Endodermal cell (in vitro differentiated cells): ENCODE measurements around the gene SUPT4H1. TPM values are rescaled to one million over a fixed set of nuclear protein-coding genes. Genes with fewer than 3 reads are reported as not detected.
A peak's percentile ranks its signal among the peaks of the same experiment; 100 is the strongest.

Experiments
- DNase-seq: peaks from one replicate; pipeline ENCODE4 v3.0.0-alpha.2; 2017
- H3K27ac ChIP-seq: 2 replicates; pipeline ENCODE4 v1.5.1; 2013; ENCODE audit warnings: mild to moderate bottlenecking, low read depth, low read length, moderate library complexity
- H3K27me3 ChIP-seq: 2 replicates; pipeline ENCODE4 v1.6.1; 2013; ENCODE audit warnings: mild to moderate bottlenecking, low read length, moderate library complexity; ENCODE audit not compliant: insufficient read depth, control insufficient read depth, poor library complexity, severe bottlenecking
- H3K36me3 ChIP-seq: 2 replicates; pipeline ENCODE4 v1.7.0; 2013; ENCODE audit warnings: mild to moderate bottlenecking, low read length, moderate library complexity; ENCODE audit not compliant: control insufficient read depth, insufficient read depth
- H3K4me1 ChIP-seq: one replicate; pipeline ENCODE4 v1.7.0; 2013; ENCODE audit warnings: low read length; ENCODE audit not compliant: control insufficient read depth, insufficient read depth
- H3K4me3 ChIP-seq: 2 replicates; pipeline ENCODE4 v1.5.1; 2013; ENCODE audit warnings: mild to moderate bottlenecking, low read length, moderate library complexity
- H3K9ac ChIP-seq: 2 replicates; pipeline ENCODE4 v1.6.1; 2013; ENCODE audit warnings: mild to moderate bottlenecking, low read length, moderate library complexity; ENCODE audit not compliant: poor library complexity, severe bottlenecking; ENCODE audit errors: extremely low read depth
- H3K9me3 ChIP-seq: 2 replicates; pipeline ENCODE4 v1.6.1; 2013; ENCODE audit warnings: mild to moderate bottlenecking, low read length, moderate library complexity; ENCODE audit not compliant: control insufficient read depth
- H3K27ac Mint-ChIP-seq: 2 replicates; pipeline ENCODE4 v1.8.0; 2020; ENCODE audit warnings: mixed read lengths
- H3K27me3 Mint-ChIP-seq: 2 replicates; pipeline ENCODE4 v1.8.0; 2021; ENCODE audit warnings: mild to moderate bottlenecking, mixed read lengths; ENCODE audit not compliant: insufficient read depth
- H3K36me3 Mint-ChIP-seq: 2 replicates; pipeline ENCODE4 v1.8.0; 2020; ENCODE audit warnings: low read depth, mixed read lengths
- H3K4me1 Mint-ChIP-seq: 2 replicates; pipeline ENCODE4 v1.8.0; 2020; ENCODE audit warnings: mixed read lengths
- H3K4me3 Mint-ChIP-seq: 2 replicates; pipeline ENCODE4 v1.8.0; 2020; ENCODE audit warnings: mild to moderate bottlenecking, moderate library complexity, mixed read lengths
- H3K9me3 Mint-ChIP-seq: 2 replicates; pipeline ENCODE4 v1.8.0; 2020; ENCODE audit warnings: mild to moderate bottlenecking, mixed read lengths
- CTCF ChIP-seq: fragments of 200-600 bp; sonication (generic); conservative IDR thresholded peaks from 2 replicates; pipeline ENCODE4 v1.5.0; 2021; ENCODE audit warnings: antibody characterized with exemption, mild to moderate bottlenecking
- whole genome bisulfite sequencing, 2 experiments: methylation state at CpG; one replicate each; pipeline versions ENCODE4 v1.1.5 to v1.1.7; 2013; ENCODE audit warnings: missing lambda C conversion rate in 2 of 2, mixed read lengths in 1 of 2; ENCODE audit not compliant: insufficient coverage in 1 of 2, insufficient read length in 1 of 2; 5-methylcytosine and 5-hydroxymethylcytosine counted together
- total RNA-seq, 2 donors: library from RNA; stranded (reverse); fragmentation: NEBNext Ultra II Directional in 1 of 2; extraction: Animal tissue kit (Norgen Biotek cat#: 25700) in 1 of 2; gene quantifications; 2 replicates in 1 of 2; 3 replicates in 1 of 2; pipeline ENCODE4 v1.2.1, GENCODE V29; 2021

Gene SUPT4H1
- total RNA-seq, 2 donors from 2014 or later = 97.2 to 98.8 TPM

DNA sequence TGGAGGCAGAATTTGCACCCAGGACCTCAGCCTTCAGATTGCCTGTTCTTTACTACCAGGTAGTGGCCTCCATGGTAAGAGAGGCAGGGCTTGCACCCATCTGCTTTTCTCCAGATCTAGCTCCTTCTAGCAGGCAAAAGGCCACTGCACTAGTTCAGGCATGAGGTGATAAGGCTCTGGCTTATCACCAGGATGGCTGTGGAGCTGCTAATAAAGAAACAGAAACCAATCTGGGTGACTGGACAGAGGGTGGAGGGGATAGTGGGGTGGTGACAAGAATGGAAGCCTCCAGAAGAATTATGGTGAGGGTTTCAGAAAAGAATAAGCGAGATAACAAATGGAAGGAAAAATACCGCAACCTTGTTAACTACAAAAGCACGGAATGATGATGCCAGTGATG lies 15.5 kb upstream of the SUPT4H1 start:
- WGBS, 2 experiments = 97 to 100% methylated on average over 3 of the region's 3 CpGs
- no peaks in the 10 kb centered on the region for H3K36me3 ChIP-seq

DNA sequence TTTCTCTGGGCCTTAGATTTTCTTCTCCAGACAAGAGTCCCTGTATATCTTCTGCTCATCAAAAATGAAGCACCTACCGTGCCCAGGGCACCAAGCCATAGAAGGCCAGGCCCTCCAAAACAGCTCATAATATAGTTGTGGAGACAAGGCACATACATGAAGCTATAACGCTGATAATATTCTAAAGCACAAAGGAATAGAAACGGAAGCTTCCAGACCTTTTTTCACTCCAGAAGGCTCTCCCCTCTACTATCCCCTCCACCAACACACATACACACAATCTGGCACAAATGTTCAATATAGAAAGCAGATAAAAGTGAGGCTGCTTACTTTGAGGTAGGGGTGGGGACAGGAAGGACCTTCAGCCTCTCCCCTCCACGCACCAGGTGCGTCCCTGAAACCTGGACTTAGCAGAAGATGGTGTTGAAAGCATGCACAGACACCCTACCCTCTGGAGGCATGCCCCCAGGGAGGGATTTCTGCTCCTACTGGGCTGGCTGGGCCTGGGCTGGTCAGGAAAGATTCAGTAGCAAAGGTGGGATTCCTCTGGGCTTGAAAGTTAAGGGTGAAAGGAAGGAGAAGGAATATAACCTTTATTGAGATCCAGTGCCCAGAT lies 14.1 kb upstream of the SUPT4H1 start:
- H3K9me3 ChIP-seq = no peaks in the 10 kb centered on the region
- H3K36me3 ChIP-seq = no peaks in the 10 kb centered on the region
- H3K4me3 ChIP-seq = no peak overlapping the region
- DNase-seq = no peak
- no peak for TF ChIP-seq CTCF
- no peaks in the 10 kb centered on the region for H3K27me3 ChIP-seq
- no peak overlapping the region for H3K27ac Mint-ChIP-seq
- H3K9ac ChIP-seq = no peak overlapping the region
- H3K4me3 Mint-ChIP-seq = no peak overlapping the region
- H3K36me3 Mint-ChIP-seq = no peaks in the 10 kb centered on the region
- WGBS, 2 experiments = 77 to 92% methylated on average over 2 to 5 of the region's 5 CpGs
- peaks cover 10% of the 10 kb centered on the region for H3K4me1 ChIP-seq
- H3K4me1 Mint-ChIP-seq = peaks cover 10% of the 10 kb centered on the region
- H3K27ac ChIP-seq = no peak overlapping the region
- H3K9me3 Mint-ChIP-seq = no peaks in the 10 kb centered on the region
- H3K27me3 Mint-ChIP-seq = no peaks in the 10 kb centered on the region

More for the DNA sequence above, 15.5 kb upstream of the SUPT4H1 start:
- no peaks in the 10 kb centered on the region for H3K9me3 ChIP-seq
- H3K9ac ChIP-seq = no peak overlapping the region
- Mint-ChIP-seq H3K9me3 (no peaks in the 10 kb centered on the region), H3K36me3 (no peaks in the 10 kb centered on the region), H3K4me1 (peaks cover 10% of the 10 kb centered on the region), H3K27me3 (no peaks in the 10 kb centered on the region), H3K4me3 (no peak overlapping the region), H3K27ac (no peak overlapping the region)
- peak; percentile 17 for DNase-seq
- no peak overlapping the region for H3K4me3 ChIP-seq
- H3K27ac ChIP-seq = no peak overlapping the region
- H3K4me1 ChIP-seq = peaks cover 10% of the 10 kb centered on the region
- TF ChIP-seq CTCF = no peak
- H3K27me3 ChIP-seq = no peaks in the 10 kb centered on the region

DNA sequence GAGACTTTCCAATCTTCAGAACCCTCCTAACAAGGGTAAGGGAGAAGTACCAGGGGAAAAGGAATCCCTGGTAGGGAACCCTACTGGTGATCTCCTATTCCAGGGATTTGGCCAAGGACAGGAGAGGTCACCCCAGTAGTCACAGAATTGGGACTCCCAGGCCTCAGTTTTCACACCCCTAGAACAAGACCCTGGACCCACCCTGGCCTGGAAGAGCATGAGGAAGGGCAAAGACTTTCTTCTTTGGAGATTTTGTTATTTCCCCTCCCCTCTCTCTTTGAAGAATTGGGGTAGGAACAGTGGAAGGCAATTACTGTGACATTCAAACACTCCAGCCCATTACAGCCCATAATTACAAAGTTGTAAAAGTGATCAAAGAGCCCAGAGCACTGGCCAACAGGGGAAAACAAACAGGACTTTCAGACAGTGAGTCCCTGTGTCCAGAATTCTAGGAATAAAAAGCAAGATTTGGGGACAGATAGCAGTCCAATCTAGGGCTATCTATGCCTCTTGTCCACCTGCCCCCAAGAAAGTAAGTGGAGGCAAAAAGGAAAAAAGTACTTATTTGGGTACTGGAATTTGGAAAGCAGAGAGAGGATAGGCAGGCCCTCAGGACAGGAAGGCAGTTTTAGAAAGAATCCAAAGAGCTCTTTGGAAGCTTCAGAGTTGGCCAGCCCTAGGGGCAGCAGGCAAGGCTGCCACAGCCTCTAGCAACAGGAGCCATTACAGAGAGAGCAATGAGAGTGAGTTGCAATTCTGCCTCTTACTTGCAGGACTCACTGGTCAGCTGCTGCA lies 13.4 kb upstream of the SUPT4H1 start:
- Histone ChIP-seq H3K4me1 (peaks cover 10% of the 10 kb centered on the region), H3K36me3 (no peaks in the 10 kb centered on the region), H3K4me3 (no peak overlapping the region), H3K27me3 (no peaks in the 10 kb centered on the region), H3K9me3 (no peaks in the 10 kb centered on the region), H3K27ac (no peak overlapping the region), H3K9ac (no peak overlapping the region)
- no peak for DNase-seq
- no peaks in the 10 kb centered on the region for H3K9me3 Mint-ChIP-seq
- no peaks in the 10 kb centered on the region for H3K27me3 Mint-ChIP-seq
- no peak overlapping the region for H3K4me3 Mint-ChIP-seq
- H3K4me1 Mint-ChIP-seq = peaks cover 10% of the 10 kb centered on the region
- H3K27ac Mint-ChIP-seq = no peak overlapping the region
- no peaks in the 10 kb centered on the region for H3K36me3 Mint-ChIP-seq
- no peak for TF ChIP-seq CTCF
